ENCODE measurements around the gene DPH1. TPM values are rescaled to one million over a fixed set of nuclear protein-coding genes. Genes with fewer than 3 reads are reported as not detected.
A peak's percentile ranks its signal among the peaks of the same experiment; 100 is the strongest.

DPH1 gene
- total and polyA plus RNA-seq, 2 of the 4 experiments (the other 2 are of a cell fraction) = 24.4 to 49.9 TPM

- Histone ChIP-seq H3K14ac (replicated peaks; ENCODE audit: low read depth, low read length) (no peak overlapping the region), H3K36me3 (ENCODE audit: control insufficient read depth, insufficient read depth, low read length) (peaks cover 4% of the 10 kb centered on the region), H2AK9ac (replicated peaks; ENCODE audit: low read depth, low read length, poor library complexity) (no peak overlapping the region), H3K9me1 (ENCODE audit: insufficient read depth, low read length) (no peaks in the 10 kb centered on the region), H3K4ac (ENCODE audit: low read depth, low read length) (no peak overlapping the region), H3K27me3 (ENCODE audit: control insufficient read depth, insufficient read depth, low read length) (no peaks in the 10 kb centered on the region), H3K18ac (ENCODE audit: low read depth, low read length) (no peak overlapping the region), H3K9ac (ENCODE audit: low read depth, low read length) (no peak overlapping the region), H3K23ac (ENCODE audit: low read depth, low read length) (0 out of 2 replicates have a peak overlapping the region, but pooled peaks have one; percentile 4), H2BK20ac (ENCODE audit: low read depth, low read length) (no peak overlapping the region), H4K91ac (ENCODE audit: insufficient read depth, low read depth, low read length) (no peak overlapping the region), H3K79me1 (ENCODE audit: low read depth in 1 of 2, low read length in 2 of 2) (peaks cover 0 to 14% of the 10 kb centered on the region in 2 experiments; a peak in 2 of 4 replicates), H4K20me1 (ENCODE audit: insufficient read depth, low read length) (peaks cover 20% of the 10 kb centered on the region), H4K8ac (ENCODE audit: low read depth in 2 of 2, low read length in 2 of 2) (no peak overlapping the region), H2BK5ac (ENCODE audit: low read depth, low read length, poor library complexity, severe bottlenecking) (no peak overlapping the region), H3K4me2 (ENCODE audit: low read depth, low read length) (no peak overlapping the region), H3K9me3 (ENCODE audit: control insufficient read depth, insufficient read depth, low read length) (no peaks in the 10 kb centered on the region), H2AFZ (replicated peaks; ENCODE audit: low read length, poor library complexity) (peak overlapping the region; percentile 51), H2BK15ac (ENCODE audit: low read depth, low read length) (no peak overlapping the region), H2BK120ac (ENCODE audit: low read depth, low read length) (0 out of 2 replicates have a peak overlapping the region, but pooled peaks have one; percentile 15), H3K56ac (ENCODE audit: extremely low read depth, insufficient read depth, low read length) (no peak overlapping the region), H3K27ac (ENCODE audit: insufficient read depth, low read length) (no peak overlapping the region), H2AK5ac (ENCODE audit: low read depth, low read length) (peak overlapping the region; percentile 24; the same call in 1 of the 2 replicates), H4K5ac (ENCODE audit: low read depth, low read length) (no peak overlapping the region), H3K4me1 (ENCODE audit: control insufficient read depth, insufficient read depth, low read length) (peaks cover 11% of the 10 kb centered on the region), H3K4me3 (ENCODE audit: insufficient read depth, low read depth, low read length) (no peak overlapping the region)
- no TSS peak for BruUV-seq (replicated peaks)
- CTCF ChIA-PET = no interaction called here
- intact Hi-C loops (cut with micrococcal nuclease) = loop anchor here (5.0 kb wide), 2 partner anchors 285 to 300 kb away; partner anchors contain the start of genes SGSM2 and TSR1
- POLR2A ChIA-PET (ENCODE audit: unreplicated experiment) = no interaction called here
- TF ChIP-seq SMC3 (IDR thresholded peaks at IDR 0.05; ENCODE audit: low read depth, low read length) (no peak), CTCF (conservative IDR thresholded peaks at IDR 0.05; ENCODE audit: low read depth, low read length) (no peak), ELK1 (IDR thresholded peaks at IDR 0.05; ENCODE audit: borderline replicate concordance, low read depth, low read length) (no peak), RAD21 (IDR thresholded peaks at IDR 0.05; ENCODE audit: low read length) (no peak), USF2 (IDR thresholded peaks at IDR 0.05; ENCODE audit: low read depth, low read length) (no peak), MAFK (IDR thresholded peaks at IDR 0.05; ENCODE audit: low read depth, low read length) (no peak)
- ATAC-seq (ENCODE audit: low read depth) (no peak), DNase-seq (no peak)
- WGBS, 2 experiments (ENCODE audit: extremely low coverage in 2 of 2, insufficient read length in 1 of 2) = 75% methylated on average over 2 of the region's 14 CpGs; no CpG with 5 or more reads in 1 of the 2 experiments
- dilution Hi-C loops (cut with HindIII; ENCODE audit: low sequenced_read_pairs, unreplicated experiment) = no loop called here
- in situ Hi-C loops (cut with MboI; ENCODE audit: low sequenced_read_pairs) = no loop called here
Observed at GRCh38 chr17:2051933-2052559, 22.1 kb downstream of the DPH1 start.
